SIG-M5 treated with dmso at 0.1 percent for 504 hours (cell line): ENCODE measurements around the gene CYP24A1.
A peak's percentile ranks its signal among the peaks of the same experiment; 100 is the strongest.

Experiments
- DNase-seq: peaks from one replicate; lab custom pipeline; 2025; ENCODE audit not compliant: unreplicated experiment; lab: John Stamatoyannopoulos, UW

Gene CYP24A1

GRCh38 chr20:54203281-54203680 is 29.5 kb upstream of the CYP24A1 start:
- DNase-seq: no peak

- DNase-seq: no peak
Measured at GRCh38 chr20:54201268-54201846, 27.6 kb upstream of the CYP24A1 start.

- DNase-seq: peak; percentile 99
Measured at GRCh38 chr20:54200487-54201267, 26.9 kb upstream of the CYP24A1 start.

GRCh38 chr20:54199721-54200176 is 26.0 kb upstream of the CYP24A1 start:
- DNase-seq: peak; percentile 99

GRCh38 chr20:54199283-54199682 is 25.5 kb upstream of the CYP24A1 start:
- no peak for DNase-seq

- peak; percentile 98 for DNase-seq
Measured at GRCh38 chr20:54197621-54198604, 24.1 kb upstream of the CYP24A1 start.

GRCh38 chr20:54195483-54196472 is 22.0 kb upstream of the CYP24A1 start:
- DNase-seq: peak; percentile 92

GRCh38 chr20:54194724-54195438 is 21.1 kb upstream of the CYP24A1 start:
- peak; percentile 86 for DNase-seq

- no peak for DNase-seq
Measured at GRCh38 chr20:54193817-54194216, 20.0 kb upstream of the CYP24A1 start.

- DNase-seq: no peak
Measured at GRCh38 chr20:54190217-54190616, 16.4 kb upstream of the CYP24A1 start.

GRCh38 chr20:54189630-54190029 is 15.8 kb upstream of the CYP24A1 start:
- no peak for DNase-seq

GRCh38 chr20:54188132-54188849 is 14.5 kb upstream of the CYP24A1 start:
- no peak for DNase-seq

- no peak for DNase-seq
Measured at GRCh38 chr20:54184904-54185626, 11.3 kb upstream of the CYP24A1 start.

- no peak for DNase-seq
Measured at GRCh38 chr20:54184071-54184470, 10.3 kb upstream of the CYP24A1 start.

- DNase-seq: no peak
Measured at GRCh38 chr20:54180931-54181330, 7.1 kb upstream of the CYP24A1 start.

GRCh38 chr20:54179946-54180345 is 6.2 kb upstream of the CYP24A1 start:
- no peak for DNase-seq

- DNase-seq: no peak
Measured at GRCh38 chr20:54178256-54178655, 4.5 kb upstream of the CYP24A1 start.

GRCh38 chr20:54177378-54177777 is 3.6 kb upstream of the CYP24A1 start:
- DNase-seq: no peak
